GM23338 (cell line): ENCODE data around the gene CEP350.

Source experiments
- CREB1 ChIP-seq: fragments of 250-450 bp; sonication (Bioruptor Pico); IDR thresholded peaks from 2 replicates; pipeline ENCODE4 v1.5.0; 2020; ENCODE audit warnings: low read depth, mild to moderate bottlenecking, moderate library complexity
- CTCF ChIP-seq, 2 experiments: fragments of 200-600 bp in 1 of 2; sonication (generic) in 1 of 2; conservative IDR thresholded peaks; 2 replicates each; pipeline versions ENCODE4 v1.5.1 to v1.6.1; 2016 to 2017; ENCODE audit warnings: antibody characterized with exemption in 2 of 2, low read depth in 2 of 2, mild to moderate bottlenecking in 2 of 2, moderate library complexity in 1 of 2
- EZH2 ChIP-seq: fragments of 200-600 bp; sonication (generic); IDR thresholded peaks from one replicate; pipeline ENCODE4 v1.8.0; 2017; ENCODE audit warnings: antibody characterized with exemption, mild to moderate bottlenecking, low read depth; ENCODE audit not compliant: unreplicated experiment
- EZH2phosphoT487 ChIP-seq: fragments of 200-600 bp; sonication (generic); IDR thresholded peaks from one replicate; pipeline ENCODE4 v1.8.1; 2018; ENCODE audit warnings: antibody characterized with exemption; ENCODE audit not compliant: unreplicated experiment
- POLR2AphosphoS5 ChIP-seq: IDR thresholded peaks from 2 replicates; pipeline ENCODE4 v1.6.1; 2016; ENCODE audit warnings: antibody characterized with exemption, low read depth
- REST ChIP-seq: IDR thresholded peaks from one replicate; pipeline ENCODE4 v1.6.1; 2018; ENCODE audit warnings: antibody characterized with exemption; ENCODE audit not compliant: unreplicated experiment

- TF ChIP-seq EZH2 (no peak), CTCF (conservative IDR thresholded peaks at IDR 0.05; ENCODE audit: low read depth in 2 of 2) (no peak), CREB1 (CRISPR knock-in tag) (no peak), REST (no peak), EZH2phosphoT487 (no peak), POLR2AphosphoS5 (no peak)
Observed at GRCh38 chr1:180151508-180151907, 196.9 kb downstream of the CEP350 start.
